HEK293 (cell line): Measurements from ENCODE around the gene TRDMT1.

Experiments
- HIC1 ChIP-seq: fragments of 450-650 bp; formaldehyde crosslinking; IDR thresholded peaks from 2 replicates; pipeline ENCODE4 v1.5.1; 2016; ENCODE audit warnings: missing biosample characterization, missing genetic modification characterization
- KLF16 ChIP-seq: fragments of 450-650 bp; formaldehyde crosslinking; IDR thresholded peaks from 2 replicates; pipeline ENCODE4 v1.5.1; 2017; ENCODE audit warnings: missing biosample characterization, missing genetic modification characterization
- OSR2 ChIP-seq: fragments of 450-650 bp; formaldehyde crosslinking; IDR thresholded peaks from 2 replicates; pipeline ENCODE4 v1.5.1; 2016; ENCODE audit warnings: missing biosample characterization, missing genetic modification characterization
- PRDM4 ChIP-seq: fragments of 450-650 bp; formaldehyde crosslinking; IDR thresholded peaks from 2 replicates; pipeline ENCODE4 v1.5.1; 2017; ENCODE audit warnings: missing biosample characterization, missing genetic modification characterization
- RBAK ChIP-seq: fragments of 450-650 bp; formaldehyde crosslinking; IDR thresholded peaks from 2 replicates; pipeline ENCODE4 v1.5.1; 2016; ENCODE audit warnings: missing biosample characterization, missing genetic modification characterization
- SP2 ChIP-seq: fragments of 450-650 bp; formaldehyde crosslinking; IDR thresholded peaks from 2 replicates; pipeline ENCODE4 v1.5.1; 2016; ENCODE audit warnings: missing biosample characterization, missing genetic modification characterization
- WT1 ChIP-seq: fragments of 450-650 bp; formaldehyde crosslinking; IDR thresholded peaks from 2 replicates; pipeline ENCODE4 v1.5.1; 2016; ENCODE audit warnings: missing biosample characterization, missing genetic modification characterization
- ZBTB21 ChIP-seq: fragments of 450-650 bp; formaldehyde crosslinking; IDR thresholded peaks from 2 replicates; pipeline ENCODE4 v1.5.1; 2017; ENCODE audit warnings: missing biosample characterization, missing genetic modification characterization
- ZNF138 ChIP-seq: fragments of 450-650 bp; formaldehyde crosslinking; IDR thresholded peaks from 2 replicates; pipeline ENCODE4 v1.5.1; 2016; ENCODE audit warnings: missing biosample characterization, missing genetic modification characterization, borderline replicate concordance
- ZNF184 ChIP-seq: fragments of 450-650 bp; IDR thresholded peaks from 2 replicates; pipeline ENCODE4 v1.5.1; 2018; ENCODE audit warnings: missing biosample characterization, mild to moderate bottlenecking, missing genetic modification characterization
- ZNF280C ChIP-seq: fragments of 450-650 bp; formaldehyde crosslinking; IDR thresholded peaks from 2 replicates; pipeline ENCODE4 v1.5.1; 2016; ENCODE audit warnings: missing biosample characterization, missing genetic modification characterization
- ZNF280D ChIP-seq: fragments of 450-650 bp; formaldehyde crosslinking; IDR thresholded peaks from 2 replicates; pipeline ENCODE4 v1.5.1; 2016; ENCODE audit warnings: missing biosample characterization, missing genetic modification characterization
- ZNF311 ChIP-seq: fragments of 450-650 bp; formaldehyde crosslinking; IDR thresholded peaks from 2 replicates; pipeline ENCODE4 v1.5.1; 2017; ENCODE audit warnings: missing biosample characterization, missing genetic modification characterization, borderline replicate concordance
- ZNF324 ChIP-seq: fragments of 450-650 bp; formaldehyde crosslinking; IDR thresholded peaks from 2 replicates; pipeline ENCODE4 v1.5.1; 2016; ENCODE audit warnings: missing biosample characterization, missing genetic modification characterization
- ZNF600 ChIP-seq: fragments of 450-650 bp; formaldehyde crosslinking; IDR thresholded peaks from 2 replicates; pipeline ENCODE4 v1.5.1; 2016; ENCODE audit warnings: missing biosample characterization, missing genetic modification characterization
- ZNF658 ChIP-seq: fragments of 450-650 bp; formaldehyde crosslinking; IDR thresholded peaks from 2 replicates; pipeline ENCODE4; 2016; ENCODE audit warnings: missing biosample characterization, missing genetic modification characterization
- ZNF677 ChIP-seq: fragments of 450-650 bp; IDR thresholded peaks from 2 replicates; pipeline ENCODE4 v1.5.0; 2018; ENCODE audit warnings: missing biosample characterization, mild to moderate bottlenecking, missing genetic modification characterization, moderate library complexity
- TF ChIP-seq, protein P1 (sequence below): fragments of 450-650 bp; formaldehyde crosslinking; IDR thresholded peaks from 2 replicates; pipeline ENCODE4 v1.5.1; 2016; ENCODE audit warnings: missing biosample characterization, missing genetic modification characterization
- TF ChIP-seq, protein P2 (sequence below): fragments of 450-650 bp; formaldehyde crosslinking; IDR thresholded peaks from 2 replicates; pipeline ENCODE4 v1.5.1; 2016; ENCODE audit warnings: missing biosample characterization, missing genetic modification characterization

TRDMT1 gene

DNA sequence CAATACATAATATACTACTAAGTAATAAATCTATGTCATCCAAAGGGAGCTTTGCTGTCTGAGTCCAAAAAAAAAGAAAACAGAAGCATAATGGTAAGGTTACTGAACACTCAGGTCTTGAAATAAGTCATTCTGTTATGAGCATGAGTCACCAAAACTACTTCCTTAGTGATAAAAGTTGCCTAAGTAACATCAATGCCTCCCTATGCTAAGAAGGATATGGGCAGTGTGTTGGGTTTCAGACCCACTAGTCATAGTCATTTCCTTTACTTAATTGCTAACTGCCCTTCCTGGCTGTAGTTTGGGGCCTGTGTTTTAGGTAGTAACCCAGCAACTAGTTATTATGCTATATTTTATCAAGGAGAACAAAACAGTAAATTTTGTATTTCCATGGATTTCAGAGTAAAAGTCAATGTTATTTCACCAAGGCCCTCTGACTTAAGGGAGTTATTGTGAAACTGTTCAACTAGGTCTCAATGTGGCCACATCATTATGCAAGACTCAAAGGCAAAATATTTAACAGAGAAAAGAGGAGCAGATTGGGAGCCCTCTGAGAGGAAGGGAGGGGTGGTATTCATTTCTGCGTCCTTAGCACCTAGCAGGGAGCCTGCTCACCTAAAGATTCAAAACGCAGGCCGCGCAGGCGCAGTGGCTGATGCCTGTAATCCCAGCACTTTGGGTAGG lies 14.9 kb upstream of the TRDMT1 start (continued):
- TF ChIP-seq HIC1 (tag by site-specific recombination) = peak; percentile 60; the same call in 1 of the 2 replicates
- no peak for TF ChIP-seq ZNF138 (tag by site-specific recombination)
- peak; percentile 85 for TF ChIP-seq ZNF600 (tag by site-specific recombination)
- TF ChIP-seq, protein P1, sequence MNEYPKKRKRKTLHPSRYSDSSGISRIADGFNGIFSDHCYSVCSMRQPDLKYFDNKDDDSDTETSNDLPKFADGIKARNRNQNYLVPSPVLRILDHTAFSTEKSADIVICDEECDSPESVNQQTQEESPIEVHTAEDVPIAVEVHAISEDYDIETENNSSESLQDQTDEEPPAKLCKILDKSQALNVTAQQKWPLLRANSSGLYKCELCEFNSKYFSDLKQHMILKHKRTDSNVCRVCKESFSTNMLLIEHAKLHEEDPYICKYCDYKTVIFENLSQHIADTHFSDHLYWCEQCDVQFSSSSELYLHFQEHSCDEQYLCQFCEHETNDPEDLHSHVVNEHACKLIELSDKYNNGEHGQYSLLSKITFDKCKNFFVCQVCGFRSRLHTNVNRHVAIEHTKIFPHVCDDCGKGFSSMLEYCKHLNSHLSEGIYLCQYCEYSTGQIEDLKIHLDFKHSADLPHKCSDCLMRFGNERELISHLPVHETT = 0 out of 2 replicates have a peak, but pooled peaks have one; percentile 74
- TF ChIP-seq ZNF280D (tag by site-specific recombination) = no peak
- TF ChIP-seq ZNF311 = no peak
- no peak for TF ChIP-seq RBAK (tag by site-specific recombination)
- TF ChIP-seq ZNF677 (tag by site-specific recombination) = no peak
- TF ChIP-seq WT1 (tag by site-specific recombination) = peak; percentile 70
- TF ChIP-seq PRDM4 (tag by site-specific recombination) = no peak
- TF ChIP-seq, protein P2, sequence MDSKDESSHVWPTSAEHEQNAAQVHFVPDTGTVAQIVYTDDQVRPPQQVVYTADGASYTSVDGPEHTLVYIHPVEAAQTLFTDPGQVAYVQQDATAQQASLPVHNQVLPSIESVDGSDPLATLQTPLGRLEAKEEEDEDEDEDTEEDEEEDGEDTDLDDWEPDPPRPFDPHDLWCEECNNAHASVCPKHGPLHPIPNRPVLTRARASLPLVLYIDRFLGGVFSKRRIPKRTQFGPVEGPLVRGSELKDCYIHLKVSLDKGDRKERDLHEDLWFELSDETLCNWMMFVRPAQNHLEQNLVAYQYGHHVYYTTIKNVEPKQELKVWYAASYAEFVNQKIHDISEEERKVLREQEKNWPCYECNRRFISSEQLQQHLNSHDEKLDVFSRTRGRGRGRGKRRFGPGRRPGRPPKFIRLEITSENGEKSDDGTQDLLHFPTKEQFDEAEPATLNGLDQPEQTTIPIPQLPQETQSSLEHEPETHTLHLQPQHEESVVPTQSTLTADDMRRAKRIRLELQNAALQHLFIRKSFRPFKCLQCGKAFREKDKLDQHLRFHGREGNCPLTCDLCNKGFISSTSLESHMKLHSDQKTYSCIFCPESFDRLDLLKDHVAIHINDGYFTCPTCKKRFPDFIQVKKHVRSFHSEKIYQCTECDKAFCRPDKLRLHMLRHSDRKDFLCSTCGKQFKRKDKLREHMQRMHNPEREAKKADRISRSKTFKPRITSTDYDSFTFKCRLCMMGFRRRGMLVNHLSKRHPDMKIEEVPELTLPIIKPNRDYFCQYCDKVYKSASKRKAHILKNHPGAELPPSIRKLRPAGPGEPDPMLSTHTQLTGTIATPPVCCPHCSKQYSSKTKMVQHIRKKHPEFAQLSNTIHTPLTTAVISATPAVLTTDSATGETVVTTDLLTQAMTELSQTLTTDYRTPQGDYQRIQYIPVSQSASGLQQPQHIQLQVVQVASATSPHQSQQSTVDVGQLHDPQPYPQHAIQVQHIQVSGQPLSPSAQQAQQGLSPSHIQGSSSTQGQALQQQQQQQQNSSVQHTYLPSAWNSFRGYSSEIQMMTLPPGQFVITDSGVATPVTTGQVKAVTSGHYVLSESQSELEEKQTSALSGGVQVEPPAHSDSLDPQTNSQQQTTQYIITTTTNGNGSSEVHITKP = 0 out of 2 replicates have a peak, but pooled peaks have one; percentile 19
- TF ChIP-seq ZNF184 (tag by site-specific recombination) = peak; percentile 52; the same call in 1 of the 2 replicates
- no peak for TF ChIP-seq ZNF658
- TF ChIP-seq ZNF324 (tag by site-specific recombination) = 0 out of 2 replicates have a peak, but pooled peaks have one; percentile 56
- TF ChIP-seq KLF16 (tag by site-specific recombination) = no peak
- TF ChIP-seq ZNF280C (tag by site-specific recombination) = no peak
- TF ChIP-seq OSR2 = peak; percentile 81; the same call in 1 of the 2 replicates
- TF ChIP-seq SP2 (tag by site-specific recombination) = peak; percentile 25; the same call in 1 of the 2 replicates
- TF ChIP-seq ZBTB21 (tag by site-specific recombination) = no peak
